WERI-Rb-1 (cell line): Measurements from ENCODE around the gene GRIK1.

Source experiments
- DNase-seq: peaks from one replicate; pipeline ENCODE4 v3.0.0-alpha.2; 2020
- H3K27ac ChIP-seq: fragments of 250-450 bp; sonication (Bioruptor Pico); 2 replicates; pipeline ENCODE4 v1.5.1; 2020; ENCODE audit warnings: mild to moderate bottlenecking, moderate library complexity
- H3K27me3 ChIP-seq: fragments of 250-450 bp; sonication (Bioruptor Pico); 2 replicates; pipeline ENCODE4 v1.5.1; 2021; ENCODE audit warnings: mild to moderate bottlenecking, low read depth, moderate library complexity; ENCODE audit not compliant: insufficient read depth, severe bottlenecking
- H3K36me3 ChIP-seq: fragments of 250-450 bp; sonication (Bioruptor Pico); 2 replicates; pipeline ENCODE4 v1.5.1; 2020; ENCODE audit warnings: mild to moderate bottlenecking, moderate library complexity
- H3K4me3 ChIP-seq: 2 replicates; pipeline ENCODE4 v1.5.1; 2011; ENCODE audit warnings: low read depth, mild to moderate bottlenecking, control low read depth, low read length
- H3K9me3 ChIP-seq: fragments of 250-450 bp; sonication (Bioruptor Pico); 2 replicates; pipeline ENCODE4 v1.5.1; 2021; ENCODE audit warnings: mild to moderate bottlenecking, moderate library complexity; ENCODE audit not compliant: severe bottlenecking
- TF ChIP-seq, protein P1 (sequence below): IDR thresholded peaks from 2 replicates; pipeline ENCODE4 v1.5.1; 2011; ENCODE audit warnings: low read depth, mild to moderate bottlenecking, control low read depth, inconsistent platforms, low read length

GRIK1 gene

DNA sequence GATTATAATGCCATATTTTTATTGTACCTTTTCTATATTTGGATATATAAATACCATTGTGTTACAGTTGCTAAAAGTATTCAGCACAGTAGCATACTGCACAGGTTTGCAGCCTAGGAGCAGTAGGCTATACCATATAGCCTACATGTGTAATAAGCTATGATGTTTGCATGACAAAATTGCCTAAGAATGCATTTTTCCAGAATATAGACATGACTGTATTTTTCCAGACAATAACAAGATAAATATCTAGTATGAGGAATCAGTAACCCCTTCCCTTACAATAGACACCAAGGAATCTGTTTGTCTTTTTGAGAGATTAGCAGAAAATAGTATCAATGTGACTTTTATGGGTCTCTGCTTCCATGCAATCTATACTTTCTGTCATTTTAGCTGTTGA lies 228.6 kb downstream of the GRIK1 start:
- TF ChIP-seq, protein P1, sequence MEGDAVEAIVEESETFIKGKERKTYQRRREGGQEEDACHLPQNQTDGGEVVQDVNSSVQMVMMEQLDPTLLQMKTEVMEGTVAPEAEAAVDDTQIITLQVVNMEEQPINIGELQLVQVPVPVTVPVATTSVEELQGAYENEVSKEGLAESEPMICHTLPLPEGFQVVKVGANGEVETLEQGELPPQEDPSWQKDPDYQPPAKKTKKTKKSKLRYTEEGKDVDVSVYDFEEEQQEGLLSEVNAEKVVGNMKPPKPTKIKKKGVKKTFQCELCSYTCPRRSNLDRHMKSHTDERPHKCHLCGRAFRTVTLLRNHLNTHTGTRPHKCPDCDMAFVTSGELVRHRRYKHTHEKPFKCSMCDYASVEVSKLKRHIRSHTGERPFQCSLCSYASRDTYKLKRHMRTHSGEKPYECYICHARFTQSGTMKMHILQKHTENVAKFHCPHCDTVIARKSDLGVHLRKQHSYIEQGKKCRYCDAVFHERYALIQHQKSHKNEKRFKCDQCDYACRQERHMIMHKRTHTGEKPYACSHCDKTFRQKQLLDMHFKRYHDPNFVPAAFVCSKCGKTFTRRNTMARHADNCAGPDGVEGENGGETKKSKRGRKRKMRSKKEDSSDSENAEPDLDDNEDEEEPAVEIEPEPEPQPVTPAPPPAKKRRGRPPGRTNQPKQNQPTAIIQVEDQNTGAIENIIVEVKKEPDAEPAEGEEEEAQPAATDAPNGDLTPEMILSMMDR: no peak
- no peak for DNase-seq
- H3K4me3 ChIP-seq: no peak overlapping the region
- no peaks in the 10 kb centered on the region for H3K27me3 ChIP-seq
- H3K27ac ChIP-seq: no peak overlapping the region
- no peaks in the 10 kb centered on the region for H3K36me3 ChIP-seq
- no peaks in the 10 kb centered on the region for H3K9me3 ChIP-seq

DNA sequence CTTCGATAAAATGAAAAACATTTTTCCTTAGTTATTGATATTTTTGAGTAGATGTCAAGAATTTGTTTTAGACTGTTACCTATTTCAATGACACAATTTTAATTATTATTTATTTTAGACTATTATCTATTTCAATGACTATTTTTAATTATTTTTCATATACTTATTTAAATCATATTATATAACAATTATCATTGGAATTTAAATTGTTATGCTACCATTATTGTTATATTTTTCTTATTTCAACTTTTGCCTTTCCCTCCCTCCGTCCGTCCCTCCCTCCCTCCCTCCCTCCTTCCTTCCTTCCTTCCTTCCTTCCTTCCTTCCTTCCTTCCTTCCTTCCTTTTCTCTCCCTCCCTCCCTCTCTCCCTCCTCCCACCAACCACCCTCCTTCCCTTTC lies 229.3 kb downstream of the GRIK1 start:
- H3K27ac ChIP-seq: no peak overlapping the region
- H3K36me3 ChIP-seq: no peaks in the 10 kb centered on the region
- TF ChIP-seq, protein P1: no peak
- H3K9me3 ChIP-seq: no peaks in the 10 kb centered on the region
- no peaks in the 10 kb centered on the region for H3K27me3 ChIP-seq
- DNase-seq: no peak
- H3K4me3 ChIP-seq: no peak overlapping the region

DNA sequence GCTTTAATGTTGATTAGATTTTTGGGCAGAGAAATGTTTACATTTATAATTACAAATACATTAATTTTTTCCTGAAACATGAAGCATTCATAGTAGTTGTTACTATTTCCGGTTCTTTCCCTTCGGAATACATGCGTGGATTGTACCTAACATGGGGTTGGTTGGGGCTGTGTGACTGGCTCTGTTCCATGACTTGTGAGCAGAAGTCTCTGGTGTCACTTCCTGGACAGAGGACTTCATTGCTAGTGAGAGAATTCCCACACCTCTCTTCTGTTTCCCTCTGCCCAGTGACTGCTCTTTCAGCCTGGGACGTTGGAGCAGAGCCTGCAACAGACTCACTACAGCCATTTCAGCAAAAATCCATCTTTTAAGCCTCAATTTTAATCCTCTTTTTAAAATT lies 231.4 kb downstream of the GRIK1 start:
- TF ChIP-seq, protein P1: no peak
- Histone ChIP-seq H3K36me3 (no peaks in the 10 kb centered on the region), H3K27me3 (no peaks in the 10 kb centered on the region), H3K4me3 (no peak overlapping the region), H3K27ac (no peak overlapping the region), H3K9me3 (no peaks in the 10 kb centered on the region)
- DNase-seq: no peak

DNA sequence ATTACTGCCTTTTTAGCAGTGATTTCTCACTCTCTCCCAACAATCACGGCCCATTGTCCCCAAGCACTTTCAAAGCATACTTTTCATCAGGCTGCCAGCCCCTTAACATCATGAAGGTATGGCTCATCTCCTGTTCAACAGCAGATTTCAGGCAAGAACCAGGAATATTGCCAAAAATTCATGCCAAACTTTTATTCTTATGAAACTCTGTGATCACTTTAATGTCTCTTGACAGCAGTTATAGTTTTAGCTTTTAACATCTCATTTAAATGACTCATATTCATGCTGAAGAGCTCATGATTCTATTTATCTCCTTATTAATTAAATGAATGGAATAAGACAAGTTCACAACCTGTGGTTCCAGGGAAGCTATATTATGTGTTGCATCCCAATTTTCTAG lies 235.1 kb downstream of the GRIK1 start:
- no peak for DNase-seq
- H3K36me3 ChIP-seq: no peaks in the 10 kb centered on the region
- H3K27ac ChIP-seq: no peak overlapping the region
- TF ChIP-seq, protein P1: no peak
- H3K27me3 ChIP-seq: no peaks in the 10 kb centered on the region
- no peaks in the 10 kb centered on the region for H3K9me3 ChIP-seq
- no peak overlapping the region for H3K4me3 ChIP-seq

DNA sequence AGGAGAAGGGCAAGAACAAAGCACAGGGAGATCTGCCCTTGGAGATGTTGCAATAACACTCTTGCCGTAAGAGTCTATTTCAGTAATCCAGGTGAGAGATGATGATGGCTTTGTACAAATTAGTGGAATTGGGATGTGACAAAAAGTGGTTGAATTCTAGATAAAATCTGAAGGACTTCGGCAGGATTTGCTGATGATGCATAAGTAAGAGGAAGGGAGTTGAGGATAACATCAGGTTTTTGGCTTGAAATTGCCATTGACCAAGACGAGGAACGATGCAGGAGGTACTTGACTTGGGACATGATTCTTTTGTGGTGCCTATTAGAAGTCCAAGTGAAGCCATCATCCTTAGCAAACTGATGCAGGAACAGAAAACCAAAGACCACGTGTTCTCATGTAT lies 238.1 kb downstream of the GRIK1 start:
- DNase-seq: no peak
- H3K27ac ChIP-seq: no peak overlapping the region
- no peak overlapping the region for H3K4me3 ChIP-seq
- H3K36me3 ChIP-seq: no peaks in the 10 kb centered on the region
- TF ChIP-seq, protein P1: no peak
- peaks cover 4% of the 10 kb centered on the region for H3K9me3 ChIP-seq
- no peaks in the 10 kb centered on the region for H3K27me3 ChIP-seq

DNA sequence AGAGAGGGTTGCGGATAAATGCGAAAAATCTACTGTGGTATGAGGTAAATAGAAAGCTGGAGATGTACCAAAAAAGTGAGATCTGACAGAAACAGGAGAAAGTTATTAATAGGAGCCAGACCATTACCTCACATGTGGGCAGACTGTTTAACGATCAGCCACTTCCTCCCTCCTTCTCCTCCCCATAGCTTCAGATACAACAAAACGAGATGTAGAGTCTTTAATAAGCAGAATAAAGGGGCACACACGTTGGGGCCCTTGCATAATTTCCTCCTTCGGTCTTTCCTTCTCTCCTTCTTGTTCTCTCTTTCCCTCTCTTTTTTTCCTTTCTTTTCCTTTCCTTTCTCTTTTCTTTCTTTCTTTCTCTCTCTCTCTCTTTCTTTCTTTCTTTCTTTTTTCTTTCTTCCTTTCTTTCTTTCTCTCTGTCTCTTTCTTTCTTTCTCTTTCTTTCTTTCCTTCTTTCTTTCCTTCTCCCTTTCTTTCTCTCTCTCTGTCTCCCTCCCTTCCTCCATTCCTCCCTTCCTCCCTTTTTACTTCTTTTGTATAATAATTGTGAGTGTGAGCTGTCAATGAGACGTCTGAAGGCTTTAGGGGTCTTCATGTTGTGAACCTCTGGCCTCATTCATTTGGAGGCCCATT lies 242.1 kb downstream of the GRIK1 start:
- TF ChIP-seq, protein P1: no peak
- H3K4me3 ChIP-seq: no peak overlapping the region
- no peaks in the 10 kb centered on the region for H3K36me3 ChIP-seq
- no peak for DNase-seq
- no peaks in the 10 kb centered on the region for H3K27me3 ChIP-seq
- H3K27ac ChIP-seq: no peak overlapping the region
- peaks cover 4% of the 10 kb centered on the region for H3K9me3 ChIP-seq
